Nephron progenitor cell (in vitro differentiated cells): ENCODE results near the gene ZBTB7C.
A peak's percentile ranks its signal among the peaks of the same experiment; 100 is the strongest.

Experiments used
- DNase-seq: peaks from one replicate; pipeline ENCODE4 v3.0.0; 2021
- H3K27ac Mint-ChIP-seq: 2 replicates; pipeline ENCODE4 v1.8.0; 2021; ENCODE audit warnings: mild to moderate bottlenecking, moderate library complexity, mixed read lengths
- H3K27me3 Mint-ChIP-seq: 2 replicates; pipeline ENCODE4 v1.8.0; 2021; ENCODE audit warnings: mild to moderate bottlenecking, low read depth, mixed read lengths; ENCODE audit not compliant: poor library complexity
- H3K36me3 Mint-ChIP-seq: 2 replicates; pipeline ENCODE4 v1.8.0; 2021; ENCODE audit warnings: low read depth, mixed read lengths
- H3K4me1 Mint-ChIP-seq: 2 replicates; pipeline ENCODE4 v1.8.0; 2021; ENCODE audit warnings: mixed read lengths
- H3K4me3 Mint-ChIP-seq: 2 replicates; pipeline ENCODE4 v1.8.0; 2021; ENCODE audit warnings: mild to moderate bottlenecking, moderate library complexity, mixed read lengths
- H3K9me3 Mint-ChIP-seq: 2 replicates; pipeline ENCODE4 v1.8.0; 2021; ENCODE audit warnings: mild to moderate bottlenecking, moderate library complexity, mixed read lengths
- CTCF ChIP-seq: fragments of 200-600 bp; sonication (generic); IDR thresholded peaks from 2 replicates; pipeline ENCODE4 v1.5.0; 2021; ENCODE audit warnings: antibody characterized with exemption

The ZBTB7C gene

GRCh38 chr18:48408727-48409590 lies at the start of gene ZBTB7C:
TSS of gene ZBTB7C (minus strand) at chr18:48409383.
- H3K36me3 Mint-ChIP-seq: no peaks in the 10 kb centered on the region
- no peak for TF ChIP-seq CTCF
- DNase-seq: peak; percentile 74
- peaks cover 53% of the 10 kb centered on the region for H3K4me1 Mint-ChIP-seq
- no peak within 1 kb of the TSS for H3K27ac Mint-ChIP-seq
- H3K27me3 Mint-ChIP-seq: peaks cover 59% of the 10 kb centered on the region
- peak within 1 kb of the TSS; percentile 84 for H3K4me3 Mint-ChIP-seq
- peaks cover 8% of the 10 kb centered on the region for H3K9me3 Mint-ChIP-seq

GRCh38 chr18:48456838-48457237 lies 47.7 kb upstream of the ZBTB7C start:
- Mint-ChIP-seq H3K27ac (no peak overlapping the region), H3K4me1 (peaks cover 28% of the 10 kb centered on the region), H3K27me3 (peaks cover 13% of the 10 kb centered on the region), H3K9me3 (no peaks in the 10 kb centered on the region), H3K4me3 (no peak overlapping the region), H3K36me3 (no peaks in the 10 kb centered on the region)
- no peak for TF ChIP-seq CTCF
- no peak for DNase-seq

GRCh38 chr18:48455555-48456478 lies 46.6 kb upstream of the ZBTB7C start:
- Mint-ChIP-seq H3K36me3 (no peaks in the 10 kb centered on the region), H3K4me3 (no peak overlapping the region), H3K27ac (no peak overlapping the region), H3K27me3 (peaks cover 13% of the 10 kb centered on the region), H3K9me3 (no peaks in the 10 kb centered on the region), H3K4me1 (peaks cover 28% of the 10 kb centered on the region)
- DNase-seq: no peak
- no peak for TF ChIP-seq CTCF

GRCh38 chr18:48454261-48454757 lies 45.1 kb upstream of the ZBTB7C start:
- H3K4me1 Mint-ChIP-seq: peaks cover 28% of the 10 kb centered on the region
- H3K4me3 Mint-ChIP-seq: no peak overlapping the region
- H3K27ac Mint-ChIP-seq: no peak overlapping the region
- H3K9me3 Mint-ChIP-seq: no peaks in the 10 kb centered on the region
- peaks cover 18% of the 10 kb centered on the region for H3K27me3 Mint-ChIP-seq
- TF ChIP-seq CTCF: no peak
- H3K36me3 Mint-ChIP-seq: no peaks in the 10 kb centered on the region
- DNase-seq: no peak

GRCh38 chr18:48453330-48454066 lies 44.3 kb upstream of the ZBTB7C start:
- Mint-ChIP-seq H3K27me3 (peaks cover 23% of the 10 kb centered on the region), H3K36me3 (no peaks in the 10 kb centered on the region), H3K9me3 (no peaks in the 10 kb centered on the region), H3K4me3 (no peak overlapping the region), H3K4me1 (peaks cover 28% of the 10 kb centered on the region), H3K27ac (no peak overlapping the region)
- TF ChIP-seq CTCF: no peak
- DNase-seq: no peak
